Testis (tissue), 3 donors: Measurements from ENCODE around the gene PRKN. TPM values are rescaled to one million over a fixed set of nuclear protein-coding genes. Genes with fewer than 3 reads are reported as not detected.

Experiments used
- DNase-seq: peaks from one replicate; pipeline ENCODE4 v3.0.0-alpha.2; 2019
- H3K27ac ChIP-seq, 2 donors: fragments of 200-600 bp; sonication (generic); one replicate each; pipeline ENCODE4 v1.5.1; 2019
- H3K27me3 ChIP-seq: fragments of 200-600 bp; sonication (generic); one replicate; pipeline ENCODE4 v1.5.1; 2019
- H3K36me3 ChIP-seq: fragments of 200-600 bp; sonication (generic); one replicate; pipeline ENCODE4 v1.5.1; 2017; ENCODE audit warnings: low read depth; ENCODE audit errors: missing control alignments
- H3K4me1 ChIP-seq: fragments of 200-600 bp; sonication (generic); one replicate; pipeline ENCODE4 v1.5.1; 2019
- H3K4me3 ChIP-seq, 2 donors: fragments of 200-600 bp; sonication (generic); one replicate each; pipeline ENCODE4 v1.5.1; 2017 to 2019
- H3K9me3 ChIP-seq: fragments of 200-600 bp; sonication (generic); one replicate; pipeline ENCODE4 v1.5.1; 2017
- POLR2A ChIP-seq: fragments of 450-650 bp; IDR thresholded peaks from one replicate; pipeline ENCODE4 v1.6.1; 2017; ENCODE audit warnings: antibody characterized with exemption, mild to moderate bottlenecking, moderate library complexity
- WGBS, 2 donors: methylation state at CpG; one replicate each; pipeline ENCODE4 v1.1.5; 2018; 5-methylcytosine and 5-hydroxymethylcytosine counted together
- intact Hi-C: fragments of 100-400 bp; cut with DNase I; formaldehyde crosslinking; loops from one replicate; pipeline ENCODE4 v1.15.1; 2023; ENCODE audit warnings: low total_unique reads
- polyA plus RNA-seq: library from polyadenylated mRNA; stranded (reverse); fragments of 350-450 nt; fragmentation: Illumina TruSeq; extraction: RNeasy Lipid Tissue Mini Kit (QIAGEN cat#74804); gene quantifications from one replicate; pipeline ENCODE4 v1.2.3, GENCODE V29; 2014; ENCODE audit warnings: low read depth, low replicate concordance; ENCODE audit not compliant: insufficient read depth
- total RNA-seq, 2 donors: library from RNA; depleted of rRNA; stranded (reverse); fragments of >200 nt; gene quantifications; one replicate each; pipeline ENCODE4 v1.2.3, GENCODE V29; 2016
- TF ChIP-seq, protein P1 (sequence below), 3 experiments: fragments of 450-650 bp in 2 of 3; fragments of 200-600 bp in 1 of 3; sonication (generic) in 1 of 3; IDR thresholded peaks; one replicate each; pipeline ENCODE4 v1.5.1; 2016 to 2019; ENCODE audit warnings: antibody characterized with exemption in 3 of 3, mild to moderate bottlenecking in 2 of 3, moderate library complexity in 1 of 3

PRKN gene
- total and polyA plus RNA-seq, 3 donors from 2014 or later = 19.1 to 34.5 (median 28.8) TPM

DNA sequence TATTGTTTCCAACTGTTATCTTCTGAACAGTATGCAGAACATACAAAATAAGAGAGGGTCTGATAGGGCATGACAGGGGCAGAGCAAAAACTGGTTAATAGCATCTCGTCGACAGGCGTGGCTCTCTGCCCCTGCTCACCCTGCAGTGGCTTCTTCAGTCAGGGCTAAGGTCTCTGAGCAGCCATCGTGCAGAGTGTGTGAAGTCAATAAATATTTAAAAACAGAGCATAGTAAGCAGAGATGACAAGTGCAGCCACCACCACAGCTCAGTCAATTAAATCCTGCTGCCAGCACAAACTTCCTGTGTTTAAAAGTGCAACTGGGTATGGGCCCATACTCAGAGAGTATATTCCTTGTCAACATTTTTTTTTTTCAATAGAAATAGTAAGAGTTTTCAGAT is 1080.3 kb downstream of the PRKN start:
- intact Hi-C loops = no loop called here
- Histone ChIP-seq H3K4me3 (no peak overlapping the region), H3K36me3 (no peaks in the 10 kb centered on the region), H3K27ac (no peak overlapping the region), H3K9me3 (no peaks in the 10 kb centered on the region), H3K27me3 (no peaks in the 10 kb centered on the region), H3K4me1 (no peaks in the 10 kb centered on the region)
- TF ChIP-seq POLR2A = no peak
- TF ChIP-seq, protein P1, sequence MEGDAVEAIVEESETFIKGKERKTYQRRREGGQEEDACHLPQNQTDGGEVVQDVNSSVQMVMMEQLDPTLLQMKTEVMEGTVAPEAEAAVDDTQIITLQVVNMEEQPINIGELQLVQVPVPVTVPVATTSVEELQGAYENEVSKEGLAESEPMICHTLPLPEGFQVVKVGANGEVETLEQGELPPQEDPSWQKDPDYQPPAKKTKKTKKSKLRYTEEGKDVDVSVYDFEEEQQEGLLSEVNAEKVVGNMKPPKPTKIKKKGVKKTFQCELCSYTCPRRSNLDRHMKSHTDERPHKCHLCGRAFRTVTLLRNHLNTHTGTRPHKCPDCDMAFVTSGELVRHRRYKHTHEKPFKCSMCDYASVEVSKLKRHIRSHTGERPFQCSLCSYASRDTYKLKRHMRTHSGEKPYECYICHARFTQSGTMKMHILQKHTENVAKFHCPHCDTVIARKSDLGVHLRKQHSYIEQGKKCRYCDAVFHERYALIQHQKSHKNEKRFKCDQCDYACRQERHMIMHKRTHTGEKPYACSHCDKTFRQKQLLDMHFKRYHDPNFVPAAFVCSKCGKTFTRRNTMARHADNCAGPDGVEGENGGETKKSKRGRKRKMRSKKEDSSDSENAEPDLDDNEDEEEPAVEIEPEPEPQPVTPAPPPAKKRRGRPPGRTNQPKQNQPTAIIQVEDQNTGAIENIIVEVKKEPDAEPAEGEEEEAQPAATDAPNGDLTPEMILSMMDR (IDR thresholded peaks at IDR 0.05) = no peak
- no peak for DNase-seq
- 86 to 87% methylated on average over 4 of the region's 4 CpGs for WGBS, 2 donors

DNA sequence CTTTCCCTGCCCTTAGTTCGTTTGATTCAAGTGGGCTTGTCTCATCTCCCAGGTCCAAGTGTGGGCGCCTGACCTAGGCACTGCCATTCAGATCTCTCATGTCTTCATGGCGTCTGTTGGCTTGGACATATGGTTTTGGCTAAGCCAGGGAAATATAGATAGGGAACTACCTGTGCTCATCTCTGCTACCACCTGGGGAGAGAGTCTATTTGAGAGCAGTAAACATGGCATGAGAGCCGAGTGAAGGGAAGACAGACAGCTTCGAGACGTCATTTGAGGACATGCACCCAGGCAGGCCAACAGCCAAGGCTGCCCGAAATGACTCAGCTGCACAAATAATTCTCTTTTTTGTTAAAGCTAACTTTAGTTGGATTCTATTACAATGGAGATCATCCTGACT is 1083.0 kb downstream of the PRKN start:
- Histone ChIP-seq H3K36me3 (no peaks in the 10 kb centered on the region), H3K9me3 (no peaks in the 10 kb centered on the region), H3K4me1 (no peaks in the 10 kb centered on the region), H3K27me3 (no peaks in the 10 kb centered on the region), H3K27ac (no peak overlapping the region), H3K4me3 (no peak overlapping the region)
- TF ChIP-seq, protein P1 (IDR thresholded peaks at IDR 0.05) = no peak
- TF ChIP-seq POLR2A = no peak
- DNase-seq = no peak
- intact Hi-C loops = no loop called here
- 63 to 76% methylated on average over 7 of the region's 7 CpGs for WGBS, 2 donors

DNA sequence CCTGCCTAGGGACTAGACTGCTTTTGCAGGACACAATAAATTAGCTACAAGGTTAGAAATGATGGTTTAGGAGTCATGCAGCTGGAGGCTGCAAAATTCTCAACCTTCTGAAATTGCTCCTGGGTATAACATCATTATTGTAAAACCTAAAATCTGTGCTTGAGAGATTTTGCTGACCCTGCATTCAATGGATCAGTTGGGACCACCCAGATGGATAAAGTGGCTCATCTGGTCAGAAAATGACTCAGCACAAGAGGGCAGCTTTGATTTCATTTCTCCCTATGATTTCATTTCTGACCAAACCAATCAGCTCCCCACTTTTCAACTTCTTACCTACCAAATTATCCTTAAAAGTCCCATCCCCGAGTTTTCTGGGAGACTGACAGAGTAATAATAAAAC is 1086.4 kb downstream of the PRKN start:
- Histone ChIP-seq H3K9me3 (no peaks in the 10 kb centered on the region), H3K27ac (no peak overlapping the region), H3K4me3 (no peak overlapping the region), H3K4me1 (no peaks in the 10 kb centered on the region), H3K27me3 (no peaks in the 10 kb centered on the region), H3K36me3 (no peaks in the 10 kb centered on the region)
- TF ChIP-seq, protein P1 (IDR thresholded peaks at IDR 0.05) = no peak
- no peak for TF ChIP-seq POLR2A
- intact Hi-C loops = no loop called here
- 70 to 89% methylated on average over 1 of the region's 1 CpG for WGBS, 2 donors
- DNase-seq = no peak

DNA sequence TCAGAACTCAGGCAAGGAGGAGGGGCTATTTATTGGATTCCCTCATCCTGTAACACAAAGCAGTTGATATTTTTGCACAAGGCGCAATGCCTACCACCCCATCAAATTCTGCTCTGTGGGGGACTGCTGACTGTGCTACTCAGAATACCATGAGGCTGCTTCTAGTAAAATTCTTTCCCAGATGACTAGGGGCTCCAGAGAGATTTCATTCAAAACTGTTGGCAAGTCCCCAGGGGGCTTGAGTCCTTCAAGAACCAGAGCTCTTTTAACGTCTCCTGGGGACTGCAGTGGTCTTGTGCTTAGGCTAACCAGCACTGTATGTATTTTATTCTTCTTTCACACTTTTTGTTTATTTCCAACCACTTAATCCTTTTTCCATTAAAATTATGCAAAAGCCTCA is 1087.8 kb downstream of the PRKN start:
- WGBS, 2 donors = 72 to 76% methylated on average over 2 of the region's 2 CpGs
- no peak overlapping the region for H3K4me3 ChIP-seq
- H3K27ac ChIP-seq = no peak overlapping the region
- no peak for TF ChIP-seq POLR2A
- H3K36me3 ChIP-seq = no peaks in the 10 kb centered on the region
- H3K9me3 ChIP-seq = no peaks in the 10 kb centered on the region
- H3K27me3 ChIP-seq = no peaks in the 10 kb centered on the region
- intact Hi-C loops = no loop called here
- no peaks in the 10 kb centered on the region for H3K4me1 ChIP-seq
- no peak for DNase-seq

DNA sequence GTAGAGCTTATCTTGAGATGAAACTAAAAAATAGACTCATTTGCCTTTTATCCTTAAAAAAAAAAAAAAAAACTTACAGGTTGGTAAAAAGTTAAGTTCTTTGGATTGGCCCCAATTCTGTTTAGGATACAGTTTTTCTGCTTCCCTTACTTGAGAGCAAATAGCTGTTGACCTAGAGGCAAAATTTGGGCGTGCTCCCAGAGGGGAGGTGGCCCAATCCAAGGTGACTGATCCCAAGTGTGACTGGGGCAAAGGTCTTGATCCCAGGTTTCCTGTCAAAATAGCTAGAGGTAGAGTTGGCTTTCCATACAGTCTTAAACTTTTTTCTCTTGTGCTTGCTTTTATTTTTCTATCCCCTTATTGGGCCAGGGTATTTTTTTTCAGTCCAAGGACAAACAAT is 1089.9 kb downstream of the PRKN start:
- no peak overlapping the region for H3K27ac ChIP-seq
- 75 to 97% methylated on average over 1 of the region's 1 CpG for WGBS, 2 donors
- no peaks in the 10 kb centered on the region for H3K27me3 ChIP-seq
- no peaks in the 10 kb centered on the region for H3K4me1 ChIP-seq
- no peaks in the 10 kb centered on the region for H3K9me3 ChIP-seq
- no peak overlapping the region for H3K4me3 ChIP-seq
- intact Hi-C loops = no loop called here
- TF ChIP-seq, protein P1 (IDR thresholded peaks at IDR 0.05) = no peak
- TF ChIP-seq POLR2A = no peak
- no peaks in the 10 kb centered on the region for H3K36me3 ChIP-seq
- no peak for DNase-seq
